ENCODE results near the gene NET1.

- no peak for TF ChIP-seq CTCF (IDR thresholded peaks at IDR 0.05; ENCODE audit: borderline replicate concordance, extremely low read depth, low read length, poor library complexity, severe bottlenecking)
- TF ChIP-seq EZH2 (IDR thresholded peaks at IDR 0.05; ENCODE audit: borderline replicate concordance, low read depth, low read length, severe bottlenecking): no peak
These were observed 36.9 kb downstream of the NET1 start for GRCh38 chr10:5449227-5449626.
